Measurements from ENCODE around the gene JAG1.

DNA sequence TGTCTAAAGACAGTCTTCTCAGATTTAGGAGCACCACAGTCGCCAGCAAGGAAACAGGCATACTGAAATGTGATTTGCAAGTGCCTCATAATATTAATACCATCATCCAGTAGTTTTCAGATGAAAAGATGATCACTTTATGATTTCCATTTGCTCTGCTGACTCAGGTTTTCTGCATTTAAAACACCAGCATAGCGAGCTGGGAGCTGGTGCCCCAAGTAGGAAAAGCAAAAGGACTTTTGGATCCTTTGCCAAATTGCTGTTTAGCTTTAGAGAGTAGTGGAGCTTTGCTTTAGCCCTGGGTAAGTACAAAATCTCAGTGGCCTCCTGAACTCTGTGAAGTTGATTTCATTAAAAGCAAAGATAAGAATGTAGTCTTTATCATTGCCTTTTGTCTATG lies 78.5 kb downstream of the JAG1 start:
- TF ChIP-seq, protein P1, sequence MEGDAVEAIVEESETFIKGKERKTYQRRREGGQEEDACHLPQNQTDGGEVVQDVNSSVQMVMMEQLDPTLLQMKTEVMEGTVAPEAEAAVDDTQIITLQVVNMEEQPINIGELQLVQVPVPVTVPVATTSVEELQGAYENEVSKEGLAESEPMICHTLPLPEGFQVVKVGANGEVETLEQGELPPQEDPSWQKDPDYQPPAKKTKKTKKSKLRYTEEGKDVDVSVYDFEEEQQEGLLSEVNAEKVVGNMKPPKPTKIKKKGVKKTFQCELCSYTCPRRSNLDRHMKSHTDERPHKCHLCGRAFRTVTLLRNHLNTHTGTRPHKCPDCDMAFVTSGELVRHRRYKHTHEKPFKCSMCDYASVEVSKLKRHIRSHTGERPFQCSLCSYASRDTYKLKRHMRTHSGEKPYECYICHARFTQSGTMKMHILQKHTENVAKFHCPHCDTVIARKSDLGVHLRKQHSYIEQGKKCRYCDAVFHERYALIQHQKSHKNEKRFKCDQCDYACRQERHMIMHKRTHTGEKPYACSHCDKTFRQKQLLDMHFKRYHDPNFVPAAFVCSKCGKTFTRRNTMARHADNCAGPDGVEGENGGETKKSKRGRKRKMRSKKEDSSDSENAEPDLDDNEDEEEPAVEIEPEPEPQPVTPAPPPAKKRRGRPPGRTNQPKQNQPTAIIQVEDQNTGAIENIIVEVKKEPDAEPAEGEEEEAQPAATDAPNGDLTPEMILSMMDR (optimal IDR thresholded peaks at IDR 0.05 in 1 of 3, IDR thresholded peaks at IDR 0.05 in 1 of 3, conservative IDR thresholded peaks at IDR 0.05 in 1 of 3; ENCODE audit: extremely low read depth in 1 of 3, insufficient read depth in 2 of 3, low read length in 3 of 3), result no peak
- TF ChIP-seq EZH2 (IDR thresholded peaks at IDR 0.05; ENCODE audit: low read length), result no peak
